GM23338 (cell line): Measurements from ENCODE around the gene EOLA2. TPM values are rescaled to one million over a fixed set of nuclear protein-coding genes. Genes with fewer than 3 reads are reported as not detected.

Experiments used
- ATAC-seq: fragments of 200-7000 bp; cut with Tn5 transposase; 3 replicates; pipeline ENCODE4 v1.9.1; 2020
- DNase-seq: peaks from one replicate; pipeline ENCODE4 v3.0.0-alpha.2; 2015; ENCODE audit warnings: low spot score
- H2AFZ ChIP-seq: fragments of 200-600 bp; sonication (generic); 2 replicates; pipeline ENCODE4 v1.8.0; 2016; ENCODE audit warnings: antibody characterized with exemption, mild to moderate bottlenecking, moderate library complexity
- H3F3A ChIP-seq: fragments of 200-600 bp; sonication (generic); replicated peaks from 2 replicates; pipeline ENCODE4 v1.8.0; 2017; ENCODE audit warnings: antibody characterized with exemption, mixed run types, low read depth
- H3K27ac ChIP-seq: fragments of 200-600 bp; sonication (generic); 2 replicates; pipeline ENCODE4 v1.6.1; 2016; ENCODE audit warnings: low read depth
- H3K27me3 ChIP-seq: fragments of 200-600 bp; sonication (generic); 2 replicates; pipeline ENCODE4 v1.8.0; 2016; ENCODE audit warnings: mild to moderate bottlenecking, mixed run types, moderate library complexity; ENCODE audit not compliant: insufficient read depth
- H3K36me3 ChIP-seq: fragments of 200-600 bp; sonication (generic); 2 replicates; pipeline ENCODE4 v1.8.0; 2016; ENCODE audit warnings: mild to moderate bottlenecking; ENCODE audit not compliant: insufficient read depth
- H3K4me1 ChIP-seq: fragments of 200-600 bp; sonication (generic); 2 replicates; pipeline ENCODE4 v1.8.0; 2016; ENCODE audit warnings: mild to moderate bottlenecking, moderate library complexity; ENCODE audit not compliant: insufficient read depth
- H3K4me2 ChIP-seq: fragments of 200-600 bp; sonication (generic); 2 replicates; pipeline ENCODE4 v1.7.1; 2017; ENCODE audit warnings: mixed run types
- H3K4me3 ChIP-seq: fragments of 200-600 bp; sonication (generic); 2 replicates; pipeline ENCODE4 v1.6.1; 2016; ENCODE audit warnings: mixed run types
- H3K79me2 ChIP-seq: fragments of 200-600 bp; sonication (generic); replicated peaks from 2 replicates; pipeline ENCODE4 v1.8.0; 2017; ENCODE audit warnings: mild to moderate bottlenecking; ENCODE audit not compliant: insufficient read depth
- H3K9me2 ChIP-seq: fragments of 200-600 bp; sonication (generic); 2 replicates; pipeline ENCODE4 v1.8.0; 2017; ENCODE audit not compliant: insufficient read depth
- H4K20me1 ChIP-seq: fragments of 200-600 bp; sonication (generic); replicated peaks from 2 replicates; pipeline ENCODE4 v1.8.0; 2017; ENCODE audit warnings: mild to moderate bottlenecking; ENCODE audit not compliant: insufficient read depth
- H3K27ac Mint-ChIP-seq: 2 replicates; pipeline ENCODE4 v1.8.0; 2020; ENCODE audit warnings: inconsistent platforms, mild to moderate bottlenecking, moderate library complexity, mixed read lengths
- H3K27me3 Mint-ChIP-seq: 3 replicates; pipeline ENCODE4 v1.8.0; 2022; ENCODE audit warnings: low read depth, mild to moderate bottlenecking, moderate library complexity, mixed read lengths, inconsistent platforms; ENCODE audit not compliant: insufficient read depth, poor library complexity
- H3K36me3 Mint-ChIP-seq: 3 replicates; pipeline ENCODE4 v1.8.0; 2021; ENCODE audit warnings: low read depth, mild to moderate bottlenecking, inconsistent platforms, moderate library complexity, mixed read lengths
- H3K4me1 Mint-ChIP-seq: 3 replicates; pipeline ENCODE4 v1.8.0; 2020; ENCODE audit warnings: mild to moderate bottlenecking, inconsistent platforms, mixed read lengths
- H3K4me3 Mint-ChIP-seq: 3 replicates; pipeline ENCODE4 v1.8.0; 2021; ENCODE audit warnings: moderate library complexity, mild to moderate bottlenecking, inconsistent platforms, mixed read lengths
- H3K9me3 Mint-ChIP-seq: 3 replicates; pipeline ENCODE4 v1.8.0; 2020; ENCODE audit warnings: moderate library complexity, mild to moderate bottlenecking, inconsistent platforms, mixed read lengths
- CREB1 ChIP-seq: fragments of 250-450 bp; sonication (Bioruptor Pico); IDR thresholded peaks from 2 replicates; pipeline ENCODE4 v1.5.0; 2020; ENCODE audit warnings: low read depth, mild to moderate bottlenecking, moderate library complexity
- CTCF ChIP-seq, 2 experiments: fragments of 200-600 bp in 1 of 2; sonication (generic) in 1 of 2; conservative IDR thresholded peaks; 2 replicates each; pipeline versions ENCODE4 v1.5.1 to v1.6.1; 2016 to 2017; ENCODE audit warnings: antibody characterized with exemption in 2 of 2, low read depth in 2 of 2, mild to moderate bottlenecking in 2 of 2, moderate library complexity in 1 of 2
- EZH2 ChIP-seq: fragments of 200-600 bp; sonication (generic); IDR thresholded peaks from one replicate; pipeline ENCODE4 v1.8.0; 2017; ENCODE audit warnings: antibody characterized with exemption, mild to moderate bottlenecking, low read depth; ENCODE audit not compliant: unreplicated experiment
- EZH2phosphoT487 ChIP-seq: fragments of 200-600 bp; sonication (generic); IDR thresholded peaks from one replicate; pipeline ENCODE4 v1.8.1; 2018; ENCODE audit warnings: antibody characterized with exemption; ENCODE audit not compliant: unreplicated experiment
- JUNB ChIP-seq: IDR thresholded peaks from one replicate; pipeline ENCODE4 v1.6.1; 2016; ENCODE audit warnings: antibody characterized with exemption; ENCODE audit not compliant: unreplicated experiment
- NANOG ChIP-seq: IDR thresholded peaks from 2 replicates; pipeline ENCODE4 v1.6.1; 2016; ENCODE audit warnings: antibody characterized with exemption, borderline replicate concordance
- POLR2AphosphoS5 ChIP-seq: IDR thresholded peaks from 2 replicates; pipeline ENCODE4 v1.6.1; 2016; ENCODE audit warnings: antibody characterized with exemption, low read depth
- REST ChIP-seq: IDR thresholded peaks from one replicate; pipeline ENCODE4 v1.6.1; 2018; ENCODE audit warnings: antibody characterized with exemption; ENCODE audit not compliant: unreplicated experiment
- STAT1 ChIP-seq: IDR thresholded peaks from one replicate; pipeline ENCODE4 v1.6.1; 2016; ENCODE audit warnings: antibody characterized with exemption; ENCODE audit not compliant: unreplicated experiment
- ZNF114 ChIP-seq: fragments of 250-450 bp; sonication (Bioruptor Pico); IDR thresholded peaks from 2 replicates; pipeline ENCODE4 v1.5.0; 2020; ENCODE audit warnings: mild to moderate bottlenecking, moderate library complexity
- ZNF331 ChIP-seq: fragments of 250-450 bp; sonication (Bioruptor Pico); IDR thresholded peaks from 2 replicates; pipeline ENCODE4 v1.5.0; 2020; ENCODE audit warnings: low read depth, mild to moderate bottlenecking, moderate library complexity
- polyA plus RNA-seq: library from polyadenylated mRNA; unstranded; fragments of >200 nt; fragmentation: Nextera tagmentation; extraction: Ambion mirVana; gene quantifications from 2 replicates; pipeline ENCODE4 v1.2.1, GENCODE V29; 2016
- total RNA-seq: library from RNA; depleted of rRNA; stranded (reverse); fragments of >200 nt; shearing (Covaris generic); gene quantifications from 2 replicates; pipeline ENCODE4 v1.2.3, GENCODE V29; 2014
- TF ChIP-seq, protein P1 (sequence below): IDR thresholded peaks from 2 replicates; pipeline ENCODE4 v1.6.1; 2016; ENCODE audit warnings: antibody characterized with exemption
- TF ChIP-seq, protein P2 (sequence below): fragments of 250-450 bp; sonication (Bioruptor Pico); IDR thresholded peaks from 2 replicates; pipeline ENCODE4 v1.5.0; 2020; ENCODE audit warnings: mild to moderate bottlenecking, moderate library complexity

Gene EOLA2
- total and polyA plus RNA-seq, 2 experiments from 2014 or later: 24.4 to 25.1 TPM

DNA sequence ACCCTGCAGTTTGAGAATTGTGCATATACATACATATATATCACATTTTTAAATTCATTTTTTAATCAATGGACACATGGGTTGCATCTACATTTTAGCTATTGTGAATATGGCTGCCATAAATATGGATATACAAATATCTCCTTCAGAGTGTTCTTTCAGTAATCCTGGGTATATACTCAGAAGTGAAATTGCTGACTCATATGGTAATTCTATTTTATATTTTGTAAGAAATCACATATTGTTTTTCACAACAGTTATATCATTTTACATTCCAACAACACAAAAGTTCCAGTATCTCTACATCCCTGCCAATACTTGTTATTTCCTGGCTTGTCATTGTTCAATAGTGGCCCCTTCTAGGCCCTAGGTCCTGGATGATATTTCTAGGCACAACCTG lies 29.6 kb downstream of the EOLA2 start:
- ATAC-seq (no peak), DNase-seq (no peak)
- no peaks in the 10 kb centered on the region for H3F3A ChIP-seq
- H4K20me1 ChIP-seq: no peaks in the 10 kb centered on the region
- no peak overlapping the region for H3K4me3 ChIP-seq
- Mint-ChIP-seq H3K36me3 (no peaks in the 10 kb centered on the region), H3K4me1 (peaks cover 12% of the 10 kb centered on the region), H3K27me3 (peaks cover 3% of the 10 kb centered on the region), H3K27ac (no peak overlapping the region), H3K4me3 (no peak overlapping the region), H3K9me3 (no peaks in the 10 kb centered on the region)
- H3K36me3 ChIP-seq: no peaks in the 10 kb centered on the region
- H3K27ac ChIP-seq: no peak overlapping the region
- H2AFZ ChIP-seq: no peak overlapping the region
- H3K79me2 ChIP-seq: no peaks in the 10 kb centered on the region
- peaks cover 8% of the 10 kb centered on the region; the same call in 1 of the 2 replicates for H3K4me1 ChIP-seq
- H3K4me2 ChIP-seq: no peak overlapping the region
- H3K27me3 ChIP-seq: no peaks in the 10 kb centered on the region
- no peaks in the 10 kb centered on the region for H3K9me2 ChIP-seq
- no peak for TF ChIP-seq REST
- TF ChIP-seq, protein P1, sequence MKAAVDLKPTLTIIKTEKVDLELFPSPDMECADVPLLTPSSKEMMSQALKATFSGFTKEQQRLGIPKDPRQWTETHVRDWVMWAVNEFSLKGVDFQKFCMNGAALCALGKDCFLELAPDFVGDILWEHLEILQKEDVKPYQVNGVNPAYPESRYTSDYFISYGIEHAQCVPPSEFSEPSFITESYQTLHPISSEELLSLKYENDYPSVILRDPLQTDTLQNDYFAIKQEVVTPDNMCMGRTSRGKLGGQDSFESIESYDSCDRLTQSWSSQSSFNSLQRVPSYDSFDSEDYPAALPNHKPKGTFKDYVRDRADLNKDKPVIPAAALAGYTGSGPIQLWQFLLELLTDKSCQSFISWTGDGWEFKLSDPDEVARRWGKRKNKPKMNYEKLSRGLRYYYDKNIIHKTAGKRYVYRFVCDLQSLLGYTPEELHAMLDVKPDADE: no peak
- no peak for TF ChIP-seq JUNB
- TF ChIP-seq ZNF331 (CRISPR knock-in tag): no peak
- TF ChIP-seq ZNF114: no peak
- no peak for TF ChIP-seq POLR2AphosphoS5
- TF ChIP-seq CREB1 (CRISPR knock-in tag): no peak
- no peak for TF ChIP-seq CTCF (conservative IDR thresholded peaks at IDR 0.05; ENCODE audit: low read depth in 2 of 2)
- TF ChIP-seq NANOG: no peak
- no peak for TF ChIP-seq STAT1
- TF ChIP-seq, protein P2, sequence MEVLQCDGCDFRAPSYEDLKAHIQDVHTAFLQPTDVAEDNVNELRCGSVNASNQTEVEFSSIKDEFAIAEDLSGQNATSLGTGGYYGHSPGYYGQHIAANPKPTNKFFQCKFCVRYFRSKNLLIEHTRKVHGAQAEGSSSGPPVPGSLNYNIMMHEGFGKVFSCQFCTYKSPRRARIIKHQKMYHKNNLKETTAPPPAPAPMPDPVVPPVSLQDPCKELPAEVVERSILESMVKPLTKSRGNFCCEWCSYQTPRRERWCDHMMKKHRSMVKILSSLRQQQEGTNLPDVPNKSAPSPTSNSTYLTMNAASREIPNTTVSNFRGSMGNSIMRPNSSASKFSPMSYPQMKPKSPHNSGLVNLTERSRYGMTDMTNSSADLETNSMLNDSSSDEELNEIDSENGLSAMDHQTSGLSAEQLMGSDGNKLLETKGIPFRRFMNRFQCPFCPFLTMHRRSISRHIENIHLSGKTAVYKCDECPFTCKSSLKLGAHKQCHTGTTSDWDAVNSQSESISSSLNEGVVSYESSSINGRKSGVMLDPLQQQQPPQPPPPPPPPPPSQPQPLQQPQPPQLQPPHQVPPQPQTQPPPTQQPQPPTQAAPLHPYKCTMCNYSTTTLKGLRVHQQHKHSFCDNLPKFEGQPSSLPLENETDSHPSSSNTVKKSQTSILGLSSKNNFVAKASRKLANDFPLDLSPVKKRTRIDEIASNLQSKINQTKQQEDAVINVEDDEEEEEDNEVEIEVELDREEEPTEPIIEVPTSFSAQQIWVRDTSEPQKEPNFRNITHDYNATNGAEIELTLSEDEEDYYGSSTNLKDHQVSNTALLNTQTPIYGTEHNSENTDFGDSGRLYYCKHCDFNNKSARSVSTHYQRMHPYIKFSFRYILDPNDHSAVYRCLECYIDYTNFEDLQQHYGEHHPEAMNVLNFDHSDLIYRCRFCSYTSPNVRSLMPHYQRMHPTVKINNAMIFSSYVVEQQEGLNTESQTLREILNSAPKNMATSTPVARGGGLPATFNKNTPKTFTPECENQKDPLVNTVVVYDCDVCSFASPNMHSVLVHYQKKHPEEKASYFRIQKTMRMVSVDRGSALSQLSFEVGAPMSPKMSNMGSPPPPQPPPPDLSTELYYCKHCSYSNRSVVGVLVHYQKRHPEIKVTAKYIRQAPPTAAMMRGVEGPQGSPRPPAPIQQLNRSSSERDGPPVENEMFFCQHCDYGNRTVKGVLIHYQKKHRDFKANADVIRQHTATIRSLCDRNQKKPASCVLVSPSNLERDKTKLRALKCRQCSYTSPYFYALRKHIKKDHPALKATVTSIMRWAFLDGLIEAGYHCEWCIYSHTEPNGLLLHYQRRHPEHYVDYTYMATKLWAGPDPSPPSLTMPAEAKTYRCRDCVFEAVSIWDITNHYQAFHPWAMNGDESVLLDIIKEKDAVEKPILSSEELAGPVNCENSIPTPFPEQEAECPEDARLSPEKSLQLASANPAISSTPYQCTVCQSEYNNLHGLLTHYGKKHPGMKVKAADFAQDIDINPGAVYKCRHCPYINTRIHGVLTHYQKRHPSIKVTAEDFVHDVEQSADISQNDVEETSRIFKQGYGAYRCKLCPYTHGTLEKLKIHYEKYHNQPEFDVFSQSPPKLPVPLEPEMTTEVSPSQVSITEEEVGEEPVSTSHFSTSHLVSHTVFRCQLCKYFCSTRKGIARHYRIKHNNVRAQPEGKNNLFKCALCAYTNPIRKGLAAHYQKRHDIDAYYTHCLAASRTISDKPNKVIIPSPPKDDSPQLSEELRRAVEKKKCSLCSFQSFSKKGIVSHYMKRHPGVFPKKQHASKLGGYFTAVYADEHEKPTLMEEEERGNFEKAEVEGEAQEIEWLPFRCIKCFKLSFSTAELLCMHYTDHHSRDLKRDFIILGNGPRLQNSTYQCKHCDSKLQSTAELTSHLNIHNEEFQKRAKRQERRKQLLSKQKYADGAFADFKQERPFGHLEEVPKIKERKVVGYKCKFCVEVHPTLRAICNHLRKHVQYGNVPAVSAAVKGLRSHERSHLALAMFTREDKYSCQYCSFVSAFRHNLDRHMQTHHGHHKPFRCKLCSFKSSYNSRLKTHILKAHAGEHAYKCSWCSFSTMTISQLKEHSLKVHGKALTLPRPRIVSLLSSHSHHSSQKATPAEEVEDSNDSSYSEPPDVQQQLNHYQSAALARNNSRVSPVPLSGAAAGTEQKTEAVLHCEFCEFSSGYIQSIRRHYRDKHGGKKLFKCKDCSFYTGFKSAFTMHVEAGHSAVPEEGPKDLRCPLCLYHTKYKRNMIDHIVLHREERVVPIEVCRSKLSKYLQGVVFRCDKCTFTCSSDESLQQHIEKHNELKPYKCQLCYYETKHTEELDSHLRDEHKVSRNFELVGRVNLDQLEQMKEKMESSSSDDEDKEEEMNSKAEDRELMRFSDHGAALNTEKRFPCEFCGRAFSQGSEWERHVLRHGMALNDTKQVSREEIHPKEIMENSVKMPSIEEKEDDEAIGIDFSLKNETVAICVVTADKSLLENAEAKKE (CRISPR knock-in tag): no peak
- TF ChIP-seq EZH2phosphoT487: no peak
- no peak for TF ChIP-seq EZH2
